ENCODE measurements around the gene BIVM. TPM values are rescaled to one million over a fixed set of nuclear protein-coding genes. Genes with fewer than 3 reads are reported as not detected.

Gene BIVM
- total RNA-seq, 1 experiment from 2014 or later, result 12.5 TPM

- H3K36me3 ChIP-seq (ENCODE audit: low read depth), result peaks cover 50% of the 10 kb centered on the region
- ChIA-PET POLR2A (ENCODE audit: unreplicated experiment) (interaction anchor here (0.5 kb wide), 1 partner anchor 1181 kb away, joined by 4 read pairs; no protein-coding TSS in a partner anchor), CTCF (no interaction called here)
- H3K4me1 ChIP-seq (replicated peaks; ENCODE audit: insufficient read depth), result peaks cover 8% of the 10 kb centered on the region
- no peaks in the 10 kb centered on the region for H3K27me3 ChIP-seq (ENCODE audit: insufficient read depth, low read depth)
- no peaks in the 10 kb centered on the region for H3K9me3 ChIP-seq (ENCODE audit: insufficient read depth, low read depth)
- TF ChIP-seq, protein P1, sequence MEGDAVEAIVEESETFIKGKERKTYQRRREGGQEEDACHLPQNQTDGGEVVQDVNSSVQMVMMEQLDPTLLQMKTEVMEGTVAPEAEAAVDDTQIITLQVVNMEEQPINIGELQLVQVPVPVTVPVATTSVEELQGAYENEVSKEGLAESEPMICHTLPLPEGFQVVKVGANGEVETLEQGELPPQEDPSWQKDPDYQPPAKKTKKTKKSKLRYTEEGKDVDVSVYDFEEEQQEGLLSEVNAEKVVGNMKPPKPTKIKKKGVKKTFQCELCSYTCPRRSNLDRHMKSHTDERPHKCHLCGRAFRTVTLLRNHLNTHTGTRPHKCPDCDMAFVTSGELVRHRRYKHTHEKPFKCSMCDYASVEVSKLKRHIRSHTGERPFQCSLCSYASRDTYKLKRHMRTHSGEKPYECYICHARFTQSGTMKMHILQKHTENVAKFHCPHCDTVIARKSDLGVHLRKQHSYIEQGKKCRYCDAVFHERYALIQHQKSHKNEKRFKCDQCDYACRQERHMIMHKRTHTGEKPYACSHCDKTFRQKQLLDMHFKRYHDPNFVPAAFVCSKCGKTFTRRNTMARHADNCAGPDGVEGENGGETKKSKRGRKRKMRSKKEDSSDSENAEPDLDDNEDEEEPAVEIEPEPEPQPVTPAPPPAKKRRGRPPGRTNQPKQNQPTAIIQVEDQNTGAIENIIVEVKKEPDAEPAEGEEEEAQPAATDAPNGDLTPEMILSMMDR (conservative IDR thresholded peaks at IDR 0.05), result no peak
- TF ChIP-seq EZH2 (IDR thresholded peaks at IDR 0.05; ENCODE audit: low read depth), result no peak
- no peak overlapping the region for H3K27ac ChIP-seq
- H3K4me2 ChIP-seq, result no peak overlapping the region
- H2AFZ ChIP-seq, result no peak overlapping the region
- no peak for DNase-seq
- H3K79me2 ChIP-seq (ENCODE audit: low read depth), result peaks cover 7% of the 10 kb centered on the region; the same call in 1 of the 2 replicates
- H4K20me1 ChIP-seq (ENCODE audit: insufficient read depth), result peaks cover 9% of the 10 kb centered on the region
- no peaks in the 10 kb centered on the region for H3K9me2 ChIP-seq (ENCODE audit: insufficient read depth)
- H3K4me3 ChIP-seq, result no peak overlapping the region
- BruUV-seq (replicated peaks), result no TSS peak
- peaks cover 9% of the 10 kb centered on the region; the same call in 1 of the 2 replicates for H3F3A ChIP-seq (ENCODE audit: insufficient read depth, low read depth)
- intact Hi-C loops (cut with micrococcal nuclease; ENCODE audit: unreplicated experiment), result no loop called here
Observed at GRCh38 chr13:102868366-102868936, 69.5 kb downstream of the BIVM start.

DNA sequence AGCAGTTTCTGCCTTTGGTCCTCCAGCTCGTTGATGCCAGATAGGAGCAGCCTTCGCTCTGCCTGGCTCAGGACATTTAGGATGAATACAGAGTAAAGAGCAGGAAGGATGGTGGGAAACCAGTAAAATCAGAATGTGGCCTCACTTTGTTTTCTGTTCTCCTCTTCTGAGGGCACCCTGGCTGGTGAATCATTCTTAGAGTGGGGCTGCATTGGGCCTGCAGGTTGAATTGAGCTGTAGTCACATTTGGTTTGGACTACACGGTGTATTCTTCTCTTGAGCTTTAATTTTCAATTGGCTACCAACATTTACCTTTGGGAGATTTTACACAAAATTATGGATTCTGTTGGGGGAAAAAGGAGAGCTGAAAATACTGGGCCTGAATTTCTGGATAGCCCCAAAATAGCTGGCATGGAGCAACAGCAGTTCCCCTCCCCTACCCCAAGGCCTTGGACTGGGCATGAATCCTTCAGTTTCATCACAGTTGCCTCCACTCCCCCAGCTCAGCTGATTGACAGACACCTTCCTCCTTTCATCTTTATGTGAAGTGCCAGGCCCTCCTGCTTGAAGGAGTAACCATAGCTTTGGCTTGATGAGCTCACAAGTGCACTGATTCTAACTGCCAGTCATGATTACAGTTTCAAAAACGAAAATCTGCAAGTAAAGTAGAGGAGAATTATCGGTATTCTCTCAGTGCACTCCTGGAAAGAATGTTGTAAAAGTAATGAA lies 71.2 kb downstream of the BIVM start:
- H3K79me2 ChIP-seq (ENCODE audit: low read depth), result peaks cover 7% of the 10 kb centered on the region; the same call in 1 of the 2 replicates
- no peak overlapping the region for H3K4me2 ChIP-seq
- BruUV-seq (replicated peaks), result no TSS peak
- DNase-seq, result no peak
- POLR2A ChIA-PET (ENCODE audit: unreplicated experiment), result interaction anchor here (0.5 kb wide), 1 partner anchor 911 kb away, joined by 3 read pairs; no protein-coding TSS in a partner anchor
- H3K4me1 ChIP-seq (replicated peaks; ENCODE audit: insufficient read depth), result peaks cover 8% of the 10 kb centered on the region
- no peaks in the 10 kb centered on the region for H3K9me3 ChIP-seq (ENCODE audit: insufficient read depth, low read depth)
- peaks cover 9% of the 10 kb centered on the region for H4K20me1 ChIP-seq (ENCODE audit: insufficient read depth)
- TF ChIP-seq EZH2 (IDR thresholded peaks at IDR 0.05; ENCODE audit: low read depth), result no peak
- TF ChIP-seq, protein P1 (conservative IDR thresholded peaks at IDR 0.05), result no peak
- peaks cover 9% of the 10 kb centered on the region; the same call in 1 of the 2 replicates for H3F3A ChIP-seq (ENCODE audit: insufficient read depth, low read depth)
- H3K27me3 ChIP-seq (ENCODE audit: insufficient read depth, low read depth), result no peaks in the 10 kb centered on the region
- no peaks in the 10 kb centered on the region for H3K9me2 ChIP-seq (ENCODE audit: insufficient read depth)
- H3K27ac ChIP-seq, result no peak overlapping the region
- intact Hi-C loops (cut with micrococcal nuclease; ENCODE audit: unreplicated experiment), result no loop called here
- no peak overlapping the region for H3K4me3 ChIP-seq
- CTCF ChIA-PET, result interaction anchor here (0.7 kb wide), 1 partner anchor 1285 kb away, joined by 3 read pairs; no protein-coding TSS in a partner anchor
- no peak overlapping the region for H2AFZ ChIP-seq
- H3K36me3 ChIP-seq (ENCODE audit: low read depth), result peaks cover 58% of the 10 kb centered on the region

GRCh38 chr13:102870677-102871415 lies 71.9 kb downstream of the BIVM start:
- H2AFZ ChIP-seq, result no peak overlapping the region
- peaks cover 7% of the 10 kb centered on the region; the same call in 1 of the 2 replicates for H3K79me2 ChIP-seq (ENCODE audit: low read depth)
- H3K4me1 ChIP-seq (replicated peaks; ENCODE audit: insufficient read depth), result peaks cover 8% of the 10 kb centered on the region
- no peaks in the 10 kb centered on the region for H3K9me2 ChIP-seq (ENCODE audit: insufficient read depth)
- H3K4me3 ChIP-seq, result no peak overlapping the region
- no TSS peak for BruUV-seq (replicated peaks)
- H3K9me3 ChIP-seq (ENCODE audit: insufficient read depth, low read depth), result no peaks in the 10 kb centered on the region
- intact Hi-C loops (cut with micrococcal nuclease; ENCODE audit: unreplicated experiment), result no loop called here
- TF ChIP-seq, protein P1 (conservative IDR thresholded peaks at IDR 0.05), result peak; percentile 91
- no peak for TF ChIP-seq EZH2 (IDR thresholded peaks at IDR 0.05; ENCODE audit: low read depth)
- no peaks in the 10 kb centered on the region for H3K27me3 ChIP-seq (ENCODE audit: insufficient read depth, low read depth)
- CTCF ChIA-PET, result interaction anchor here (0.7 kb wide), 1 partner anchor 1284 kb away, joined by 3 read pairs; no protein-coding TSS in a partner anchor
- peak; percentile 32 to 43 for DNase-seq
- peaks cover 9% of the 10 kb centered on the region; the same call in 1 of the 2 replicates for H3F3A ChIP-seq (ENCODE audit: insufficient read depth, low read depth)
- peaks cover 55% of the 10 kb centered on the region for H3K36me3 ChIP-seq (ENCODE audit: low read depth)
- H4K20me1 ChIP-seq (ENCODE audit: insufficient read depth), result peaks cover 9% of the 10 kb centered on the region
- no peak overlapping the region for H3K4me2 ChIP-seq
- POLR2A ChIA-PET (ENCODE audit: unreplicated experiment), result interaction anchor here (0.5 kb wide), 1 partner anchor 910 kb away, joined by 3 read pairs; no protein-coding TSS in a partner anchor
- H3K27ac ChIP-seq, result no peak overlapping the region
